NCI-H2227 treated with DMSO at 0.1 percent for 48 hours (cell line): ENCODE measurements around the gene DCHS2.

Experiments used
- DNase-seq: peaks from one replicate; lab custom pipeline; 2025; lab: John Stamatoyannopoulos, UW

Gene DCHS2

GRCh38 chr4:154211506-154211905 is 280.1 kb downstream of the DCHS2 start:
- no peak for DNase-seq

- no peak for DNase-seq
Observed at GRCh38 chr4:154208424-154208823, 283.2 kb downstream of the DCHS2 start.

GRCh38 chr4:154205471-154205870 is 286.1 kb downstream of the DCHS2 start:
- no peak for DNase-seq

GRCh38 chr4:154194649-154195048 is 296.9 kb downstream of the DCHS2 start:
- DNase-seq, result no peak

- no peak for DNase-seq
Observed at GRCh38 chr4:154192585-154192984, 299.0 kb downstream of the DCHS2 start.

- DNase-seq, result no peak
Observed at GRCh38 chr4:154189346-154189745, 302.3 kb downstream of the DCHS2 start.

GRCh38 chr4:154186888-154187287 is 304.7 kb downstream of the DCHS2 start:
- no peak for DNase-seq

GRCh38 chr4:154186035-154186434 is 305.6 kb downstream of the DCHS2 start:
- DNase-seq, result no peak

GRCh38 chr4:154184238-154184637 is 307.4 kb downstream of the DCHS2 start:
- no peak for DNase-seq

GRCh38 chr4:154183264-154183663 is 308.3 kb downstream of the DCHS2 start:
- DNase-seq, result no peak
